Posterior cingulate gyrus (tissue), 11 donors: ENCODE results near the gene NEK11.

ENCODE experiments used
- DNase-seq, 10 donors: peaks; one replicate each; pipeline versions ENCODE4 v3.0.0 to v3.0.0-alpha.2; 2020 to 2021; ENCODE audit warnings: mixed read lengths in 3 of 10
- intact Hi-C: fragments of 100-400 bp; cut with DNase I; formaldehyde crosslinking; loops from one replicate; pipeline ENCODE4 v1.15.1; 2023

Gene NEK11

GRCh38 chr3:131110087-131110486 is 83.4 kb downstream of the NEK11 start:
- intact Hi-C loops = no loop called here
- DNase-seq = no peak

GRCh38 chr3:131114256-131114655 is 87.6 kb downstream of the NEK11 start:
- intact Hi-C loops = no loop called here

GRCh38 chr3:131125684-131126083 is 99.0 kb downstream of the NEK11 start:
- intact Hi-C loops = no loop called here

More at GRCh38 chr3:131114256-131114655, 87.6 kb downstream of the NEK11 start:
- no peak for DNase-seq

GRCh38 chr3:131140891-131141290 is 114.2 kb downstream of the NEK11 start:
- DNase-seq = no peak
- intact Hi-C loops = loop anchor here (10.0 kb wide), 1 partner anchor 56 kb away; no protein-coding TSS in a partner anchor

More at GRCh38 chr3:131125684-131126083, 99.0 kb downstream of the NEK11 start:
- no peak for DNase-seq

- DNase-seq = no peak
- intact Hi-C loops = loop anchor here (1.0 to 10.0 kb wide), 2 partner anchors 57 to 88 kb away; no protein-coding TSS in a partner anchor
These were observed 115.1 kb downstream of the NEK11 start for GRCh38 chr3:131141770-131142169.

GRCh38 chr3:131142580-131142979 is 115.9 kb downstream of the NEK11 start:
- DNase-seq = no peak
- intact Hi-C loops = loop anchor here (1.0 to 10.0 kb wide), 2 partner anchors 58 to 89 kb away; no protein-coding TSS in a partner anchor

- intact Hi-C loops = loop anchor here (10.0 kb wide), 1 partner anchor 59 kb away; no protein-coding TSS in a partner anchor
- no peak for DNase-seq
These were observed 117.1 kb downstream of the NEK11 start for GRCh38 chr3:131143802-131144201.

- intact Hi-C loops = loop anchor here (10.0 kb wide), 1 partner anchor 63 kb away; no protein-coding TSS in a partner anchor
These were observed 120.9 kb downstream of the NEK11 start for GRCh38 chr3:131147534-131147933.

GRCh38 chr3:131158434-131158833 is 131.8 kb downstream of the NEK11 start:
- intact Hi-C loops = no loop called here
- peak in 2 of 10 donors; percentile 54 to 76 for DNase-seq

More at GRCh38 chr3:131147534-131147933, 120.9 kb downstream of the NEK11 start:
- DNase-seq = no peak

GRCh38 chr3:131162516-131162915 is 135.8 kb downstream of the NEK11 start:
- intact Hi-C loops = no loop called here
- no peak for DNase-seq

- intact Hi-C loops = no loop called here
- DNase-seq = peak in 3 of 10 donors; percentile 17 to 70 (median 70)
These were observed 141.2 kb downstream of the NEK11 start for GRCh38 chr3:131167867-131168266.

GRCh38 chr3:131169331-131169730 is 142.7 kb downstream of the NEK11 start:
- intact Hi-C loops = no loop called here
- DNase-seq = no peak

GRCh38 chr3:131172502-131173200 is 146.0 kb downstream of the NEK11 start:
- no peak for DNase-seq
- intact Hi-C loops = no loop called here

- intact Hi-C loops = no loop called here
- no peak for DNase-seq
These were observed 148.1 kb downstream of the NEK11 start for GRCh38 chr3:131174752-131175151.

- intact Hi-C loops = no loop called here
- DNase-seq = no peak
These were observed 152.2 kb downstream of the NEK11 start for GRCh38 chr3:131178710-131179375.

- DNase-seq = no peak
- intact Hi-C loops = no loop called here
These were observed 166.0 kb downstream of the NEK11 start for GRCh38 chr3:131192701-131193100.

- intact Hi-C loops = no loop called here
- no peak for DNase-seq
These were observed 167.1 kb downstream of the NEK11 start for GRCh38 chr3:131193641-131194238.

- intact Hi-C loops = no loop called here
- no peak for DNase-seq
These were observed 168.1 kb downstream of the NEK11 start for GRCh38 chr3:131194816-131195215.

GRCh38 chr3:131200636-131201199 is 174.0 kb downstream of the NEK11 start:
- intact Hi-C loops = no loop called here
- DNase-seq = no peak

- DNase-seq = no peak
- intact Hi-C loops = no loop called here
These were observed 189.7 kb downstream of the NEK11 start for GRCh38 chr3:131216330-131216729.

GRCh38 chr3:131216801-131217200 is 190.1 kb downstream of the NEK11 start:
- intact Hi-C loops = no loop called here
- DNase-seq = peak in 3 of 10 donors; percentile 40 to 73 (median 65)
